Myocyte (in vitro differentiated cells): ENCODE results near the gene SLX9. TPM values are rescaled to one million over a fixed set of nuclear protein-coding genes. Genes with fewer than 3 reads are reported as not detected.

Experiments used
- DNase-seq: peaks from one replicate; pipeline ENCODE4 v3.0.0-alpha.2; 2012; ENCODE audit warnings: low read depth
- total RNA-seq: library from RNA; depleted of rRNA; stranded (reverse); fragments of >200 nt; gene quantifications from 2 replicates; pipeline ENCODE4 v1.2.3, GENCODE V29; 2014

SLX9 gene
- total RNA-seq, 1 donor from 2014 or later, result 13.6 TPM

DNA sequence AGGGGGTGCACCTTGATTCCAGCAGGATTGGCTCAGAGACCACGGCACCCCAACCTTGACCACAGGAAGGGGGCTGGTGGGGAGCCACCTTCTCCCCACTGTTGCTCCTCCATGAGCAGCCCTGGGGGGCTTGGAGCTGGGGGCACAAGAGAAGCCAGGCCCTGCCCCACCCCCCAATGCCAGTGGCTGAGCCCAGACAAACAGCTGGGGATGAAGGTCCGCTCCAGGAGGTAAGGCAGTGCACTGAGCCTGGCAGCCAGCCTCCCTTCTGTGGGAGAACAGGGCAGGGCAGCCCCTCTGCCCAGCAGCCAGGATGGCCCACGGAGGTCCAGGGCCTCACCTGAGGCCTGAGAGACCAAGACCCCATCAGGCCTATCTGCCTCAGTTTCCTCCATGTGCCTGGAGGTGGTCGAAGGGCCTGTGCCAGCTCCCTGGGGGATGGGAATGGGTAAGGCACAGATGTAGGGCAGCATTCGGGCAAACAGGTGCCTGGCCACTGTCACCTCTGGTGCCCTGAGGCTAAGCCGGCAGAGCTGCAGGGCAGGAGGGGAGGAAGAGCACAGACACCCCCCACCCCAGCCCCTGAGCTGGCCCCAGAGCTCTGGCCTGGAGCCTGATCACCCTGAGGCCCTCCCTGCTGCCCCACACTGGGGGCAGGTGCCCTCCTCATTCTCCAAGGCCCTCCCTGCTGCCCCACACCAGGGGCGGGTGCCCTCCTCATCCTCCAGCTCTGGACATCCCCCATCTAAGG lies 26.2 kb upstream of the SLX9 start:
- no peak for DNase-seq

DNA sequence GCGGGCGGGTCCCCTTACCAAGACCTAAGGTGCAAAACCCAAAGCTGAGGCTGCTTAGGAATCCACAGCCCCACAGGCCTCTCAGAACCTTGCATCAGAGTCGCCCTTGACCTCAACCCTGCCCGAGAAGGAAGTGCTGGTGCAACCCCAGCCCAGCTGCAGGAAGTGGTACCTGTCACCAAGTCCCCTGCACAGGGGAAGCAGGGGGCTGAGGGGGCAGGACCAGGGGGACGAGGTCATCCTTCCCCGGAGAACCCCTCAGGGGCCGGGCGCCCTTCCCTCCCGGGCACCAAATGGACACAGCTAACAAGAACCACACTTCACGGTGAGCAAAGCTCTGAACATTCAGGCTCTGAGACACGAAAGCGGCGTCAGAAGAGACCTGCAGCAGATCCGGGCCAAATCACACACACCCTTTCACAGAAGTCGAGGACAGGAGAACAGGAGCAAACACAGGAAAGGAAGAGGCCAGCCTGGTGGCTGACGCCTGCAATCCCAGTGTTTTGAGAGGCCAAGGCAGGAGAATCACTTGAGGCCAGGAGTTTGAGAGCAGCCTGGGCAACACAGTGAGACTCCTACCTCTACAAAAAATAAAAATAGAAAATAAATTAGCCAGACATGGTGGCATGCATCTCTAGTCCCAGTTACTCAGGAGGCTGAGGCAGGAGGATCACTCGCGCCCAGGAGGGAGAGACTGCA lies 25.5 kb upstream of the SLX9 start:
- no peak for DNase-seq

DNA sequence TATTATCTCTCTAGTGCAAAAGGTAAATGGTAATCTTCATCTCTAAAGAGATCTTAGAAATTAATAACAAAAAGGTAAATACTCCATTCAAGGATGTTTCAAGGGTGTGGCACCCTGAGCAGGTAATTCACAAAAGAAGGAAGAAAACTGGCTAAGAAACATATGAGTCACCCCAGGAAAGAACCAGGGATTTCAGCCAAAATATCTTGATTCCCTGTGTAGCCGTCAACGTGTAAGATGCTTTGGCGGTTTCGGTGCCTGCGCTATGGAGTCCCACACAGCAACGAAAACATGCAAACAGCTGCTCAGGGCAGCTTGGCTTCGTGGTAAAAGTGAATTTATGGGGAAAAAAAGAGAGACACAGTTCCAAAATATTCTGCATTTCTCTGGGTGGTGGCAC lies 22.9 kb upstream of the SLX9 start:
- DNase-seq, result peak; percentile 43

DNA sequence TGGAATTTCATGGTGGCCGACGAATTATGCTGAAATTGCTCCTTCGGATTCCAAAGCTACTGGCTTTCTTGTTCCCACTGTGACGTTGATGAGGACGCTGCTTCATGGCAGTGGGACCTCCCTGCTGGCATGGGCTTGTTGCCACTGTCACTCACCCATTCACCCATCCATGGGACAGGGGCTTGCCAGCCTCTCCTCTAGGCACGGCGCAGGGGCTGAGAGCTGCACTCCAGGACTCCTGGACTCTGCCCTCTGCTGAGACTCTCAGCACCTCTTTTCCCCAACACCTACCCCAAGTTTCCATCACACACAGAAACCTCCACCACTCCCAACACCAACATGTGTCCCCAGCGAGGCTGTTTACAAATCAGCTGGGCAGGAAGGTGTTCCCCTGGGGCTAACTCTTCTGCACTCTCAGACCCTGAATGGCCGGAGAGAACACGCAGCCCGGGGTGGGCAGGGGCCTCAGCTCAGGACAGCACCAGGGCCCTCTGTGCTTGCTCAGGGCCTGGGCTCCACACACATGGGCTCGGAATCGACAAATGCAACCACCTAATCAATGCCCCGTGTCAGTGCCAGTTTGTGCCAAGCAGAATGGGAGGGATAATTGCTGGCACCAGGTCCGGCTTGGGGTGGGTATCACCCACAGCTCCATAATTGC lies 22.3 kb upstream of the SLX9 start:
- DNase-seq, result no peak

DNA sequence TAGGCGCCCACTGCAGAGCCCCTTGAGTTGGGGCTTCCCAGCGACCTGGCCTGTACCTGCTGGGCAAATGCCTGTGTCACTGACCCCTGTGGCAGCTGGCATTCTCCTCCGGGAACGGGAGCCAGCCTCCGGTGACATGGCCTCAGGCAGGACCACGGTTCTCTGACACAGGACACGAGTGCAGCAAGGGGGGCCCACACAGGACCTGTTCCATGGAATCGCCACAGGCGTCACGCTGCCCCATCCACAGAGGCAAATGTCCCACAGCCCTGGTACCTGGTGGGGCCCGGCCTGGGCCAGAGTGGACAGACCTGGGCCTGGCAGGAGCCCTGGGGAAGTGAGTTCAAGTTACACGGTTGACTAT lies 21.7 kb upstream of the SLX9 start:
- no peak for DNase-seq

DNA sequence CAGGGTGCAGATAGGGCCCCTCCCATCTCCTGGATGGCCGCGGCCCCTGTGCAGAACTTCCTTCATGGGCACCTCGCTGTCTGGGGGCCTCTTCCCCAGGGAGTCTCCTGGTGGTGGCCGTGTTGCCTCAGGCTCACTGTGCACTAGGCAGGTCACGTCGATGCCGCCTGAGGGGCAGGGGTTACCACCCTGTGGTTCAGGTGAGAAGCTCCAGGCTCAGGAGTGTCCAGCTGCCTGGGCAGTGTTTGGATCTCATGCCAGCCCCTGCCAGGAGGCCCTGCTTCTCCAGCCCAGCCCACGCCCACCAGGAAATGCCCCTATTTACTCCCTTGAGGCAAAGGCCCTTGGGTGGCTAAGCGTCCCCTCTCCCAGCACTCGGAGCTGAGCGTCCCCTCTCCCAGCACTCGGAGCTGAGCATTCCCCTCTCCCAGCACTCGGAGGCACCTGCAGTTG lies 21.2 kb upstream of the SLX9 start:
- no peak for DNase-seq

DNA sequence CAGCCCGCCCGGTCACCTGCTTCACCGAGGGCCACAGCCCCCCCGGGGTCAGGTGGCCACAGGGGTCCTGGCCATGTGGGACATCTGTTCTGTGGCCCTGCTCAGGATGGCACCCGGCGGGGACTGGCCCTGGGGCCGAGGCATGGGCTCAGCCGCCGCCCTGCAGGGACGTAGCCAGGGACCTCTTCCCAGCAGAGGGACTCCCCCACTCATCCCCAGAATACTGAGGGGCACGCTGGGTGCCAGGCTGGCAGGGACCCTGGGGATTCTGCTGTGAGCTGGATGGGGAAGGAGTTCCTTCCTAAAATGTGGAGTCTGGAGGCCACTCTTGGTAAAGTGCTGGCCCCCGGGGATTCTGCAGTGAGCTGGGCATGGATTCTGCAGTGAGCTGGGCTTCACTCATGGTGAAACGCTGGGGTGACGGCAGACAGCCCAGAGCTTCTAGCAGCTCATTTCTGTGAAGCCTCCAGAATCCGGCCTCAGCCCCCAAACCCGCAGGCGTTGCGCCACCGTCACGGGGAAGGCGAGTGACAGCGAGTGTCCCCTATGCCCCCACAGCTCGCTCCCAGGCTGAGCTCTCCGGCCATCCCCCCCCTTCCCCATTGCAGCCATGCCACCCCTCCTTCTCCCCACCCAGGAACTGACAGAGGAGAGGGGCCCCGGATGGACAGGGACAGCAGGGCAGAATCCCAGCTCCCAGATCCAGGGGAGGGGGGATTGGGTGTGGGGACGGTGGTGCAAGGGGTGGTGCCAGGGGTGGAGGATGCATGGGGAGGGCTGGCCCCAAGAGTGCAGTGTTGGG lies 20.5 kb upstream of the SLX9 start:
- DNase-seq, result no peak

DNA sequence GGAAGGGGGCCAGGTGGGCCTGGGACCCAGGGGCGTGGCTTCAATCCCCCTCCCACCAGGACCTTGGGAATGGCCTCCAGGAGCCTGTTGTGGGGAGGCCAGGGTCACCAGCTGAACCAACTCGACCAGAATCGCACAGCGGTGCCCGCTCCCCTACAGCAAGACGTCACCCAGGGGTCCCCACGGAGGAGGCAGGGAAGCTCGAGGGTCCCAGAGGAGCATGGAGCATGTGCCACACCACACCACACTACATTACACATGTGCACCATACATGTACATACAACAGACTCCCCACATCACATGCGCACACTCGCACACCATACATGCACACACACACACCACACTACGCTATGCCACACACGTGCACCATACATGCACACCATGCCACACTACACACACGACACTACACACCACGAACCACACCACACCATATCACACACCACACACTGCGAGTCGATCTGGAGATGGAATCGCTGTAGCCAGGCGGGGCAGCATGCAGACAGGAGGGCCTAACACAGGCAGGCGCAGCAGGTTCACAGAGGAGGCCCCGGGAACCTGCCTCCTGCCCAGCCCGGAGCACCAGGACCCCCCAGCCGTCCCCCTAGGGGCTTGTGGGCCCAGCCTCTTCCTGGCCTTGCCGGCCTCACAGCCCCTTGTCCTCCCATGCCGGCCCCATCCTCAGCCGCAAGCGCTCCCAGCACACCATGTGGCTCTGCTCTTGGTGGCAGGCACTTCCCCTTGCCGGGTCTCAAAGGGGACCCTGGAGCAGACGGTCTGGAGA lies 19.7 kb upstream of the SLX9 start:
- no peak for DNase-seq

DNA sequence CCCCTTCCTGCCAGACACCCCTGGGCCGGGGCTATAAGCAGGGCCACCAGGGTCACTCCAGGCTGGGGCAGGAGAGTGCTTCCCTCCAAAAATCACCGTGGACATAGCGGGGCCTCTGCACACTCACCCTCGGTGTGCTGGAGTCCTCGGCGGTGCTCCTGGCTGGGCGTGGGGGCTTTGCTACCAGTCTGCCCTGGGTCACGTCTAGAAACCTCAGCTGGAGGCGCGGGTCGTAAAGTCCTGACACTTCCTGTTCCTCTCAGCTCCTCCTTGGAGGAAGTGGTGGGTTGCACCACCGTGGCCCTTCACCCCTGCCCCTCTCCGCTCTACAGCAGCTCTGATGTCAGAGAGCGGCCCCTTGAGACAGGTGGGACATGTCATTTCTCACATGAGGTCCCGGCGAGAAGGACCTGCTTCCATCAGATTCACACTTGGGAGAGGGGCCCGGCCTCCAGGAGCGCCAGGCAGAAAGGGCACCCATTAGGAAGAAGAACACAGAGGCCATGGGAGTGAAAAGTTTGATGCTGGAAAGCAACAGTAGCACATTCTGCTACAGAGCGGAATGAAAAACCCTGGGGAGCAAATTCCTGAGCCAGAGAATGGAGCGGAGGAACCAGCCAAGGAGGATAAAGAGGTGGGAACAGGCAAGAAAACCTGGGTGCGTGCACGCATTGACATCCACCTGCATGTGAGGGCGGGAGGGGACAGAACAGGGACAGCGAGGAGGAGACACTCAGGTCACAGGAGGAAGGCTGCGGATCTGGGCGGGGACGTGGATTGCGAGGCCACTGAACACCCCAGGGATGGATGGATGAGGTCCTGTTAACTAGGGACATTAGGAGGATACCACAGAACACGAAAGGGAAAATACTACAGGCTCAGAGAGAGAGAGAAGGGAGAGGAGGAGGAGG lies 18.9 kb upstream of the SLX9 start, which contains the start of gene ITGB2:
Gene ITGB2, minus strand, starts transcription at position 206 of the 911 bp plus-strand sequence. CDS start 10,117 bp downstream, outside the sequence.
- no peak for DNase-seq

DNA sequence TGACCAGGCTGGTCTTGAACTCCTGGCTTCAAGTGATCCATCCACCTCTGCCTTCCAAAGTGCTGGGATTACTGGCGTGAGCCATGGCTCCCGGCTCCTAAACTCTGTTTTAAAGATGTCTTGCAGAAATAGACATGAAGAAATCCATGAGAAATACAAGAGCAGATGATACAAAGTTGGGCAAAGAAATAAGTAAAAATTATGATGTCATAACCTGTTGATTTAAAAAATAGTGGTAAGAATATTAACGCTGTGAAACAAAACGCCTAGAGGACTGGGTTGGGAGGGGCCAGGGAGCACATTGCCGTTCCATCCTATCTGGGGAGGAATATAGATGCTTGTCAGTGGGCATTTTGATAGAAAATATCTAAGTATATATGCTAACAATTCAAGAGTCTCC lies 17.9 kb upstream of the SLX9 start:
- no peak for DNase-seq

DNA sequence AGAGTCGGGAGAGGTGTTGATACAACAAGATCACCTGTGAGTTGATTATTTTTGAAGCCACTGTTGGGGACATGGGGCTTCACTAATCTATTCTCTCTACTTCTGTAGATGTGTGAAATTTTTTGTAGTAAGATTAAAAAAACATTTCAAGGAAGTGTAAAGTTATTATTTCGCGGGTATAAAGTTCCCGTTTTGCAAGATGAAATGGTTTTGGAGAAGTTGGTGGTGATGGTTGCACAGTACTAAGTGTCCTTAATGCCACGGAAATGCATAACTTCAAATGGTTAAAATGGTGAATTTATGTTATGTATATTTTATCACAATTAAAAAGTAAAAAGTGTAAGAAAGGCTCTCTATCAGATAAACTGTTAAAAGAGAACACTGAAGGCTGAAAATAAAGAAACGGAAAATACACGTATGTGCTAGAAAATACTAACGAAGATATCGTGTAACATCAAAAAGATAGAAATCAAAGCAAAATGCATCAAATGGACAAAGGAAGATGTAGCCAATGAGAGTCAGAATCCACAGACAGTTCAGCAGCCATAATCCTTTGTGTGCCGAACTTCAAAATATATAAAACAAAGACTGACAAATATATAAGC lies 16.2 kb upstream of the SLX9 start:
- DNase-seq, result no peak

DNA sequence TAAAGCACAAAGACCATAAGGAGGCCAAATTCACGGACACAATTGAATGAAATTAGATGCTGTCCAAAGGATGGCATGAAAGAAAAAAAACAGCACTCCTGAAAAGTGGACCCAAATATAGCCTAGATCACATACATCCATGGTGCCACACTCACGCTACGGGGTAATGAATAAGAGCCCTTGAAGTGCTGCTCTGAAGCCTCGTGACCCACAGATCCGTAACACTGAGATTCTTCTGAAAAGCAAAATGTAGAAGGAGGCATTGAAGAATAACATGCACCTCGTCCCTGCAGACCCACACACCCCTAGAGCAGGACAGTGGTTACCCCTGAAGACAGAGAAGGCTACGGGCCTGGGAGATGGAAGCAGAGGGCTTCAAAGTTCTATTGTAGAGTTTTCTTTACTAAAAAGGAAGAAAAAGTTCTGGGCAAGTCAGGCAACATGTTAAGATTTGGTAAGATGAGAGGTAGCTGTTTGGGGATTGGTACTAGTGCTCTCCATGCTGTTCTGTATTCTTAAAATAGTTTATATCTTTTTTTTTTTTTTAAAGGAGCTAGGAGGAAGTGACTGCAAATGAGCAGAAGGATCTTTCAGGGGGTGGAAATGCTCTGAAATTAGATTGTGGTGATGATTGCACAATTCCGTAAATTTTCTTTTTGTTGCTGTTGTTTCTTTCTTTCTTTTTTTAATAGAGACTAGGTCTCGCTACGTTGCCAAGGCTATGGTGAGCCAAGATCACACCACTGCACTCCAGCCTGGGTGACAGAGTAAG lies 15.0 kb upstream of the SLX9 start:
- DNase-seq, result no peak

DNA sequence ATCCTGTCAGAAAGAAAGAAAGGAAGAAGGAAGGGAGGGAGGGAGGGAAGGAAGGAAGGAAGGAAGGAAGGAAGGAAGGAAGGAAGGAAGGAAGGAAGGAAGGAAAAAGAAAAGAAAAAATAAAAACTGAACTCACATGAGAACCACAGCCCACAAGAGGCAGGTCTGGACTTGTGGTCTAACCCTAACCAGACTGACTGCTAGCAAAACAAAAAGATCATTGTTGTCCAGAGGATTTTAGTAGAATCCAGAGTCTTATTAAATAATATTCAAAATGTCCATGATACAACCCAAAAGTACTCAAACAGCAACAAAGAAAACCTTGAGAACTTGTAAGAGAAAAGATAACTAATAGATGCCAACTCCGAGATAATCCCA lies 14.5 kb upstream of the SLX9 start:
- peak; percentile 61 for DNase-seq

DNA sequence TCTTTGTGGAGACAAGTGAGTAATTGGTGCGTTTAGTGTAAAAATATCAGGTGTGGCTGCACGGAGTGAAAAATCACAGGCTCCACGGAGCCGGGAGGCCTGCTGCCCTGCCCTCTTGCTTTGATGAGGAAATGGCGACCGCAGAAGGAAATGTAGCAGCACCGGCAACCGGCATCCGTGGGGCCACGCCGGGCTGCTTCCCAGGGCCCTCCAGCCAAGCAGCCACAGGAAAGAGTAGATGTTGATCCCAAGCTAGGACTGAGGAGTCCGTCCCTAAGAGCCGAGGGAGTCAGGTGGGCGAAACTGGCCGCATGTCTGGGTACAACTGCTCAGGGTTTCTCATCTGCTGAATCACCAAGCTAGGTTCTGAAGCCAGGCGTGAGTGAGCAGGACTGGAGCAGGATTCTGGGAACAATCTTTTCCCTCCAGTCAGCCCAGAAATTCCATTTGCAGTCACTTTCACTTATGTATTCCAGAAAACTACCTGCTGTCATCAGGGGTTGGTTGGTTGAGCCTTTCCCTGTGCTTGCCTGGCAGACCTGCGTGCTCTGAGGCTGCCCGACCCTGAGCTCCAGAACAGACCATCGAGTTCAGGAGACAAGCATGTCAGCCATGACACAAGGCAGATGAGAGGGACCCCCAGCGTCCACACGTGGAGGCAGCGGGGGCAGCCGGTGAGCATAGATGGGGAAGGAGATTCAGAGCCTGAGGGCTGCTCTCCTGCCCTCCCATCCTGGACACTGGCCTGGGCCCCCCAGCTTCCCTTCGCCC lies 13.3 kb upstream of the SLX9 start:
- no peak for DNase-seq

DNA sequence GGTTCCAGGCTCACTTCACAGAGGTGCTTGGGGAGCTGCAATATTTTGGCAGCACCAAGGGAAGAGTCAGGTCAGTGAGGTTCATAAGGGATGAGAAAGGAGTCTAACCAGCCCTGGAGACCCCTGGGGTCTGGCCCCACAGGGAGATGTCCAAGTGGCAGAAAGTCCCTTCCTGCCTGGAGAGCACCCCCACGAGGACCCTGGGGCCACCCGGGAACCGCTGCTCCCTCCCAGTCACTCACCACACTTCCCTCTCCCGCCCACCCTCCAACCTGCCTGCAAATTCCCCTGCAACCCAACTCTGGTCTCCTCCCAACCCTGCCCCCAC lies 12.6 kb upstream of the SLX9 start:
- DNase-seq, result no peak

DNA sequence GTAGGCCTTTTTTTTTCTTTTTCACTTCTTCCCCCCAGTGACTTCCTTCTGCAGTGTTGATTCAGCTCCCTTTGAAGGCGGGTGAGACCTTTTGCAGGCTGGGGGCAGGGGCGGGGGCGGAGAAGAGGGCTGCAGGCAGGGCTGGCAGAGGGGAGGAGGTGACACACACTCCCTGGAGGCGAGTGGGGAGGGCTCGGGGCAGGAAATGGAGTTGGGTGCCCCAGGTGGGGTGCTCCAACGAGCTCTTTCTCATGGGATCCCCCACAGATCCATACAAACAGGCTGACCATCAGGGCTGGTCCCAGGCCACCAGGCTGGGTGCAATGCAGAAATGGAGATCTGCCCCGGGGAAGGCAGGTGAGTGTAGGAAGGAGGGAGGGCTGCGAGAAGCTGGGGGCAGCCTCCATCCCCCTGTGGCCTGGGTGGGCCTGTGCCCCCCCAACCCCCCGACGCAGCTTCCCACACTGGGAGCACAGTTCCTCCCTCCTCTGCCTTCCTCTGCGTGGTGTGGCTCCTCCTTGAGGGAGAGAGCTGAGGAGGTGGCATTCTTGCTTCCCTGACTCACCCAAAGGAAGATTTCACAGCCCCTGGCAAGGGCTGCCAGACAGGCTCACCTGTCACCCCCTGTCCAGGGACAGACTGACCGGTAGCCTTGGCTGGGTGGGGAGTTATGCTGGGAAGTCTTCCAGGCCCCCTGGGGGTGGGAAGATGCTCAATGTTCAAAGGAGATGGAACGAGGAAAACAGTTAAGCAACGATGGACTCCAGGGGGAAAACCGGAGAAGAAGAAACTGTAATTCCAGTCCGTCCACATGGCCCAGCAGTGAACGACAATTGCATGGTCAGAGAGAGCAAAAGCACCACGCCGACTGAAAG lies 12.0 kb upstream of the SLX9 start:
- peak; percentile 82 for DNase-seq
